HG03571 (cell line): ENCODE results near the gene DENND4B.
"Not testable (repeated sequence)": the region's sequence is repeated elsewhere in the genome, so short reads cannot be mapped to it uniquely, and the experiment has no call there.

Experiments used
- ATAC-seq: cut with Tn5 transposase; IDR thresholded peaks from one replicate; pipeline ENCODE4 v1.9.1; 2021; ENCODE audit not compliant: unreplicated experiment

The DENND4B gene

DNA sequence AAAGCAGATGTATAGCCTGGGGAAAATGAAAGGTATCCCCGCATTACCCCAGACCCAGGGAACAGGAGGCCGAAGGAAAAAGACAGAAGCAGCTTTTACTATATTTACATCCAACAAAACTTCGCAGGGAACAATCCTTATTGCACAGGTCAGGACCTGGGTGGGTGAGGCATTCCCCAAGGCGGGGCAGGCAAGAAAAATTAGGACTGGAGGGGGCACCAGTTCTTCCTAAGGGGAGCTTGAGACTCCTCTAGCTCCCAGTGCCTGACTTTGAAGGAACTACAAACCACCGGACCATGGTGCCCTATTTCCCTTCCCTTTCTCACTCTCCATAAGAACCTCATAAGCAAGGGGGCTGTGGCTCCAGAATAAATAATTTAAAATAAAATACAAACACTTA, 17.1 kb downstream of the DENND4B start:
- no peak for ATAC-seq

DNA sequence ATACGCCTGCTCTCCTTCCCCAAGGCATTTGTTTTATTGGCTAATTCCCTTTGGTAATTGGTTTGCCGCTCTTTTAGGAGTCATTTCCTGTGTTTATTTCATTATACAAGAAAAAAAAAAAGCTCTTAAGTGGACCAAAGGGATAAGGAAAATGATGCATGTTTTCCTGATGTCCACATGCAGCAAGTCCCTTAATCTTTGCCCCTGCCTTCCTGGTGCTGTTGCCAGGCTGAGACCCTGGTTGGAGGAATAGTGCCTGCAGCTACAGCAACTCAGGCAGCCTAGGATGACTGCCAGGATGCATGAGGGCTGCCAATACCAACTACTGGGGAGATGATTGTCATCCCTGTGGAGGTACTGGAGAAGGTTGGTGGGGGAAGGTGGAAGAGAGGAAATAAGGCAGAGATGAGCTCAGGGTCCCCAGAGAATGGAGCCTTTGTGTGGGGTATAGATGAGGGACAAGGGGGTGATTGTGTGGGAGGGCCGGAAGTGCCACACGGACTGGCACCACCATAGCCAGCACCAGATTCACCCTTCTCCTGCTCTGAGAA, 17.7 kb downstream of the DENND4B start:
- ATAC-seq, result no peak

DNA sequence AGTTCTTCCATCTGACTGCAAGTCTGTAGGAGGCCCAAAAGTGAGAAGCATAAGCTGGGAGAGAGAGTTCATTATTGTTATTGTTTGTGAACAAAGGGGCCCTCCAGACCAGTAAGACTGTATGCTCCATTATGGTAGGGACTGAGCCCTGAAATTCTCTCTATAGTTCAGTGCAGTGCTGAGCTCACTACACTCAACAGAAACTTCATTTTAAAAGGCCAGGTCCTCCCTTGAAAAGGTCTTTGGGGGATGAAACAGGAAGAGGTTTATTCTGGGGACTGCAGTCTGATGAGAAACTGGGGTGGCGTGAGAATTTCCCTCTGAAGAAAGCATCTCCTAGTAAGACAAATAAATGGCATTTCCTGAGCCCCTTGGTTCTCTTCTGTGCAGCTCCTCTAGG, 18.3 kb downstream of the DENND4B start:
- no peak for ATAC-seq

DNA sequence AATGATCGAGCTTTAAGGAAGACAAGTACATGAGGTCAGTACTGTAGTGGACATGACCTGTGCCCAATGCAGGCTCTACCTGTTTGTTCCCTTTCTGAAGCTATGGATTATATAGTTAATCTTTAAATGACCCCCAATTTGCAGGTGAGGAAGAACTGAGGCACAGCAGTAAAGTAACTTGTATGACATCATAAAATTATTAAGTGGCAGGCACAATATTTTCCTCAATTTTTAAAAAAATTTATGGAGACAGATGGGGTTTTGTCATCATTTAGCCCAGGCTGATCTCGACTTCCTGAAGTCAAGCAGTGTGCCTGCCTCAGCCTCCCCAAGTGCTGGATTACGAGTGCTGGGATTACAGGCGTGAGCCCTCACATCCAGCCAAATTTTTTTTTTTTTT, 20.1 kb downstream of the DENND4B start:
- ATAC-seq, result no peak

DNA sequence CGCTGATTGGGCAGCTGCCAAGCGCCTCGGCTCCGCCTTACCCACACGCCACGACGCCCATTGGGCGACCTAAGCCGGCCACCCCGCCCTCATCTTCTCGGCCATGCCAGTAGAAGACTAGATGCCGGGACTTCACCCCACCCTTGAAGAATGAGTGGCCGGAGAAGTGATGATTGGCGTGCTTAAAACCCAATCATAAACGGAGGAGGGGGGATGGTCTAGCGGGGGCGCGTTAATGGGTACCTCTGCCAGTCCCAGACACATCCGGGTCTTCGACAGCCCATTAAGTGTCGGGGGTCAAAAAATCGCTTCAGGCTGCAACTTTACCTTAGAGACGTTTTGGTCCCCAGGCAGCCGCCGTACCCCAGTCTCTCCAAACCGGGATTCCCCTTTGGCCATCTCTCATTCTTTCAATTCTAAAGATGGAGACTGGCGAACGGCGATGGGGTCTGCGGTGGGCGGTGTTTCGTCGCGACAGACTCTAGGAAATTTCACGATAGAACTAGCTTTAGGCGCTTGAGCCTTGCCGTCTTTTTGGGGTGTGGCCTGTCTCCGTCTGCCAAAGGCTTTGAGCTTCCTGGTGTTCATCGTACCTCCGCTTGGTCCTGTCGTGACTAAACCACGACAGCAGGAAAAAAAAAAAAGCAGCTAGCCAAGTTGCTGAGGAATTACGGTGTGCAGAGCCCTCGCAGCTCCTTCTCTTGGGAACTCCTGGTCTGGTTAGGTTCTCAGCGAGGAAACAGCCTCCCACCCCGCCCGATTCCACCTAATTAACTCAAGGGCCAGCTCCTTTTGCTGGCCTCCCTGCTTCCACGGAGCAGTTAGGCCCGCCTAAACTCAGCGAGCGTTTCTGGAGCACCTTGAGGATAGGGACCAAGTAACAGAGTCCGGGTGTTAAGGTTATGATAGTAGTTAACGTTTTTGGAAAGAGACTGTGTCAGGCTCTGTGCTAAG, 23.3 kb downstream of the DENND4B start, which contains the start of gene GATAD2B:
TSS of gene GATAD2B (minus strand) at position 1 of the 954 bp plus-strand sequence. CDS start 94,625 bp downstream, outside the sequence.
- ATAC-seq, result peak; percentile 87

DNA sequence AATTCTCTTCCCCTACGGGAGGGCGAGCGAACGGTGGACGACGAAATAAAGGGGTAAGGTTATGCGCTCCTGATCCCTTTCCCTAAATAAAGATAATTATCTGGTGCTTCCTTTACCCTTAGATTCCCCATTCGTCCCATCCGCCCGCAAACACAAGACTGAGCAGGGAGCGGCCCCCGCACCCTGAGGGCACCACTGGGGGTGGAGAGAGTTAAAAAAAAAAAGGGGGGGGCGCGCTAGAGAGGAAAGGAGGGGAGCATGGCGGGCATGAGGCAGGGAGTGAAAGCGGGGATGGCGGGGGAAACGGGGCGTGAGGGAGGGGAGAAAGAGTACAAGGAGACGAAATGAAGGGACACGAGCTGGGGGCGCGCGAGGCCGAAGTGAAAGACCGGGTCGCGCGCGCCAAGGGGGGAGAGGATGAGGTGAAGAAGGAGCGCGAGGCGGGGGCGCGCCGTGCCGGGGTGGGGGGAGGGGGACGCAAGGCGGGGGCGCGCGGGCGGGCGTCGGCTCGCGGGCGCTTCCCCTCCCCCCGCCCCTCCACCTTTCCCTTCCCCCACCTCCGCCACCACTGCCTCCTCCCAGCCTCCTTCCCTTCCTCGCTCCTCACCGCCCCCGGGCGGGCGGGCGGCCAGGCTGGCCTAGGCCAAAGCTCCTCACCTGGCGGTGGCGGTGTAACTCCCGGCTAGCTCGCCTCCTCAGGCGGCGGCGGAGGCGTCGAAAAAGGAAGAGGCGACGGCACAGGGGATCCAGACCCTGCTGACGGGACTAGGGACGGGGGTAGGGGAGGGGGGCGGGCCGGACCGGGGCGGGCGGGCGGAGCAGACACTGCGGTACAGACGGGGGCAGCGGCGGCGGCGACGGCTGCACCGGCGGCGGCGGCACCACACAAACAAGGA, 24.2 kb downstream of the DENND4B start:
- ATAC-seq, result peak; percentile 25

DNA sequence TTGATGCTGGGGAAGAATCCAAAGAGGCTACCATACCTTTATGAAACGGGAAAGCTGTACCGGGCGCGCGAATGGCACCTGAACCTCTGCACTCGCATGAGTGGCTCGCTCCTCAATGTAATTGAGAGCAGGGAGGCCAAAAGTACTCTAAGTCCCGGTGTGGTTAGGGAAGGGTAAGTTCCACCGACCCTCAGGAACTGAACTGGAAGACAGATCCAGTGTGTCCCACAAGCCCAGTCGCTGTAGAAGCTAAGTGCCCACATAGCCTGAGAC, 24.8 kb downstream of the DENND4B start:
- ATAC-seq, result no peak

DNA sequence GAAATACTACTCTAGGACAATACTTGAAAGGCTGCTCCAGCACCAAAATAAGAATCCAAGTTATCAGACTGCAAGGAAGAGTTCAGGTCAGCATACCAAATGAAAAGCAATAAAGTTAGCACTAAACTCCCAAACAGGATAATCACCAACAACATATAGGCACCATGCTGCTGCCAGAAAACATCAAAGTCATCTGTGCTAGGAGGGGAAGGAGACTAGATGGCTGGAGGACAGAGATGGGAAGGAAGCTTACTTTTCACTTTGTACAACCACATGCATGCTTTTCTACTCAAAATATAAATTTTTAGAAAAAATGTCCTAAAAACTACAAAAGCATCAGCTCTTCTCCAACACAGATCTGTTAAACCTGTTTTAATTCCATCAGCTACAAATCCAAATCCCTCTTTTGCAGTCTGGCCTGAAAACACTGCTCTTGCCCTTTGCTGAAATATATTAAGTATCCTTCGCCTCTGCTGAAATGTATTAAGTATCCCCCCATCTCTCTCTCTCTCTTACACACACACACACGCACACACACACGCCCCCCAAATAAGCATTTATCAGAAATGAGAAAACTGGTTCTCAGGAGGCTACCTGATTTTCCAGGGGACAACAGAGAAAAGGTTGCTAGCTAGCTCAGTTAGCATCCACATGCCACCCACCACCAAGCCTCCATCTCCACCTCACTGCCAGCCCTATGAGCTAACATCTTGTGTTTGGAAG, 25.3 kb downstream of the DENND4B start:
- no peak for ATAC-seq

DNA sequence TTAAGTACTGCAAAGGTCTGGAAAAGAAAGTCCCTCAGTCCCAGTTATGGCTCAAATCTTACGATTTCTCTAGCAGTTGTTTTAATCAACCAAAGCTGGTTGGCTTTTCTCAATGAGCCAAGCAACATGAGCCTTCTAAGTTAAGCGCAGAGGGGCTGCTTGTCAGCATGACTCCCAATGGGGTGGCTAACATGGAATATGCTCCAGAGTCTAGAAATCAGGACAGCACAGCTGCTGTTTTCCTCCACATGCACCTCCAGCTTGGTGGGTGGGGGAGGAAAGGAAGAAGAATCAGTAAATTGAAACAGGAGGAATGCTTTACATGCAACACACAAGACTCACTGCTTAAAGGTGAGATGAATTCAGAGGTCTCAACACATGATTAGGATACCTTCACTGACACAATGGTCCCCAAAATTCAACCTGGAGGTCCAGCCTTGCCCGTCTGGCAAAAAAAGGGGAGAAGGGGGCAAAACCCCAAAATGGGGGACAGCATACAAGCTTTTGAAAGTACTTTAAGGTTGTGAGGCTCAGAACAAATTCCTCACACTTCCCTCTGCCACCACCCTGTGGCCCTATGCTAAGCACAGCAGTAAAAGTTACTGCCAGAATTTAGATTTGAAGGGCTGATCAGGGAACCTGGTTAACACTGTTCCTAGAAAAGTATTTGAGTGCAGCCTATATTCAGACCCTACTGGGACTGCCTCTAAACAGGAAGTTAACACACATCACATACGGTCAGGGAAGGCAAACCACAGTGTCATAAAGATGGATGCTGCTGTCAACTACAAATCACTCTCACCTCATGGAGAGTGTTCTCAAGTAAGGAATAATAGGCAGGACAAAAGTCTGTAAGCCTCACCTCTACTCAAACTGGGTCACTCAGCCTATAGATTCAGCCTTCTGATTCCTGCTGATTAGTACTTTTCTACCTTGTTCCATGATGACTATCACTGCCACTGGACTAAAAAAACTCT, 26.4 kb downstream of the DENND4B start:
- no peak for ATAC-seq

DNA sequence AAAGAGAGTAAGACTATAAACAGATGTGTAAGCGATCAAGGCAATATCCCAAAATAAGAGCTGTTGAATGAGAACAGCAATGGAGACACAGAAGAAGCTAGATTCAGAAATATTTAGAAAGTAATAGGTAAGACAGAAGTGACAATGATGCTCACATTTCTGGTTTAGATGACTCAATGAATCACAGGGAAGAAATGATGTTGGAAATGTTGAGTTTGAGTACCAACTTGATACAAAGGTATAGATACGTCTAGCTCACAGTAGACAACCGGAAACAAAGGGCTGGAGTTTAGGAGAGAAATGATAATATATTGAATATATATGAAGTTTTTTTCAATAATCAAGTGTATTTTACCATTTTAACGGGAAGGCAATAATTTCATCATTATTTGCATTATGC, 30.2 kb downstream of the DENND4B start:
- no peak for ATAC-seq

DNA sequence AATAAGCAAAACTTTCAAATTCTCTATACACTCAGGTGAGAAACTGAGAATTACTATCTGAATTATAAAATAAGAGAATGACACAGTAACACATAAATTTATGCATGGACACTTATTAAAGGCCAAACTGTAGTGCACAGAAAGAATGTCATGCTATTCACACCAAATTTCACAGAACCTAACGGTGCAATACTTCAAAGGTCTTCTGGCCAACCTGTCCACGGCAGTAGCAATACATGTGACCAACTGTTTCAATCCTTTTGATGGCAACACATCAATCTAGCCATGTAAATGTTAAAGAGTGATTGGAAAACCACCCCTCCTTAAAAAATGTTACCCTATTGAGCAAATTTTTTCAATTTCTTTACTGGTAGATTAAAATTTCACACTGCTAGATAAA, 34.2 kb downstream of the DENND4B start:
- no peak for ATAC-seq

DNA sequence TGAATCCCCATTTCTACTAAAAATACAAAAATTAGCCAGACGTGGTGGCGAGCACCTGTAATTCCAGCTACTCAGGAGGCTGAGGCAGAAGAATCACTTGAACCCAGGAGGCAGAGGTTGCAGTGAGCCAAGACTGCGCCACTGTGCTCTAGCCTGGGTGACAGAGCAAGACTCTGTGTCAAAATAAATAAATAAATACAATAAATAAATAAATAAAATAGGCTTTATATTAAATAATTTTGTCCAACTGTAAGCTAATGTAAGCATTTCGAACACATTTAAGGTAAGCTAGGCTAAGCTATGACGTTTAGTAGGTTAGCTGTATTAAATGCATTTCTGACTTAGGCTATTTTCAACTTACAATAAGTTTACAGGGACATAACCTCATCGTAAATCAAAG, 36.0 kb downstream of the DENND4B start:
- ATAC-seq, result not testable (repeated sequence)

DNA sequence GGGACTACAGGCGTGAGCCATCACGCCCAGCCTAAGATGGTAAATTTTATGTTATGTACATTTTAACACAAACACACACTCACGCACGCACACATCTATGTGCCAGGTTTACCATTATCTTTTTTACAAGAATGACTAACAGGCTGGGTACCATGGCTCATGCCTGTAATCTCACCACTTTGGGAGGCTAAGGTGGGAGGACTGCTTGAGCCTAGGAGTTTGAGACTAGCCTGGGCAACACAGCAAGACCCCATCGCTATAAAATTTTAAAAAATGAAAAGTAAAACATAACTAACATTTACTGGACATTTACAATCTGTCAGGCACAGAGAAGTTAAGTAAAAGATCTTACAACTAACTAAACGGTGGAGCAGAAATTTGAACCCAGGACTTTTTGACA, 38.4 kb downstream of the DENND4B start:
- ATAC-seq, result no peak

DNA sequence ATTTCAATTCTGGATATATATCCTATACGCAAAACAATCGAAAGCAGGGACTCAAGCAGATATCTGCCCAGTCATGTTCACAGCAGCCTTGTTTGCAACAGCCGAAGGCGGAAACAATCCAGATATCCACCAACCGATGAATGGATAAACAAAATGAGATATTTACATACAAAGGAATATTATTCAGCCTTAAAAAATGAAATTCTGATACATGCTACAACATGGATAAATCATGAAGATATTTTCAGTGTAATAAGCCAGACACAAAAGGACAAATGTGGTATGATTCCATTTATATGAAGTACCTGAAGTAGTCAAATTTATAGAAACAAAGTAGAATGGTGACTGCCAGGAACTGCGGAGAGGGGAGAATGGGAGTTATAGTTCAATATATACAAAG, 39.4 kb downstream of the DENND4B start:
- no peak for ATAC-seq

DNA sequence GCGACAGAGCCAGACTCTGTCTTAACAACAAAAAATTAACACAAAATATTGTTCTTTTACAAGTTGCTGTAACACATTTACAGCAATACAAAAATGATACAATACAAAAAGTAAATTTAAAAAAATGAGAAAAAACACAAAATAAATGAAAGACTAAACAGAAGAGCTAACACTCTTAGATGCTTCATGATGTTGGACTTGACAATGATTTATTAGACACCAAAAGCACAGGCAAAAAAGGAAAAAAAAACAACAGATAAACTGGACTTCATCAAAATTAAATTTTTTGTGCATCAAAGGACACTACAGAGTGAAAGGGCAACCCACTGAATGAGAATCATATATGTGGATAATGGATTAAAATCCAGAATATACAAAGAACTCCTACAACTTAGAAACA, 40.1 kb downstream of the DENND4B start:
- no peak for ATAC-seq

DNA sequence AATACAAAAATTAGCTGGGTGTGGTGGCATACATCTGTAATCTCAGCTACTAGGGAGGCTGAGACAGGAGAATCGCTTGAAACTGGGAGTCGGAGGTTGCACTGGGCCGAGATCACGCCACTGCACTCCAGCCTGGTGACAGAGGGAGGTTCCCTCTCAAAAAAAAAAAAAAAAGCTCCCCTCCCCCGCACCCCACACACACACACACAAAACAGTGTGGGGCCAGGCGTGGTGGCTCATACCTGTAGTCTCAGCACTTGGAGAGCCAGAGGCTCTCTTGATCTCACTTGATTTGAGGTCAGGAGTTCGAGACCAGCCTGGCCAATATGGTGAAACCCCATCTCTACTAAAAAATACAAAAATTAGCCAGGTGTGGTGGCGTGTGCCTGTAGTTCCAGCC, 40.6 kb downstream of the DENND4B start:
- ATAC-seq, result not testable (repeated sequence)

DNA sequence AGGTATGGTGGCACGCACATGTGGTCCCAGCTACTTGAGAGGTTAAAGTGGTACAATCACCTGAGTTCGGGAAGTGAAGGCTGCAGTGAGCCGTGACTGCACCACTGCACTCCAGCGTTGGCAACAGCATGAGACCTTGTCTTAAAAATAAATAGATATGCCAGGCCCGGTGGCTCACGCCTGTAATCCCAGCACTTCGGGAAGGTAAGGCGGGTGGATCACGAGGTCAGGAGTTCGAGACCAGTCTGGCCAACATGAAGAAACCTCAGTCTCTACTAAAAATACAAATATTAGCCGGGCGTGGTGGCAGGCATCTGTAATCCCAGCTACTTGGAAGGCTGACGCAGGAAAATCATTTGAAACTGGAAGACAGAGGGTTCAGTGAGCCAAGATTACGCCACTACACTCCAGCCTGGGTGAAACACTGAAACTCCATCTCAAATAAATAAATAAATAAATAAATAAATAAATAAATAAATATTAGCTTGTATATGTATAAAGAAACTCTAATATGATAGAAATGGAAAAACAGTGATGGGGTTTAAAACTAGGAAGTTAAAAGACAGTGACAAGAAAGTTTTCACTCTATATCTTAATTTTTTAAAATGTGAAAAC, 42.6 kb downstream of the DENND4B start:
- no peak for ATAC-seq

DNA sequence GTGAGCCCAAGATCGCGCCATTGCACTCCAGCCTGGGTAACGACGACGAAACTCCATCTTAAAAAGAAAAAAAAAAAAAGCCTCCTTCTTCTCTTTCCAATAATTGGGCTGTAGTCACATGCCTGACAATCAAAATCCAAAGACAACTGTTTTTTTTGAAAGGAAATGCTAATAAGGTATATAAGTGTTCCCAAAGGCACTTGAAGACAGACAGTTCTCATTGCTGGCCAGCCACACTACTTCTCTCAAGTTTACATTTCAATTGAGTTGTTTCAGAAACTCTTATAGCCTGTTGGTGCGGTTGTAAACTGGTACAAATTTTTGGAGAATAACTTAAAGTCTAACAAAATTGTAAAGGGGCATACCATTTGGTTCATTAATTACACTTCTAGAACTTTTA, 47.0 kb downstream of the DENND4B start:
- ATAC-seq, result no peak

DNA sequence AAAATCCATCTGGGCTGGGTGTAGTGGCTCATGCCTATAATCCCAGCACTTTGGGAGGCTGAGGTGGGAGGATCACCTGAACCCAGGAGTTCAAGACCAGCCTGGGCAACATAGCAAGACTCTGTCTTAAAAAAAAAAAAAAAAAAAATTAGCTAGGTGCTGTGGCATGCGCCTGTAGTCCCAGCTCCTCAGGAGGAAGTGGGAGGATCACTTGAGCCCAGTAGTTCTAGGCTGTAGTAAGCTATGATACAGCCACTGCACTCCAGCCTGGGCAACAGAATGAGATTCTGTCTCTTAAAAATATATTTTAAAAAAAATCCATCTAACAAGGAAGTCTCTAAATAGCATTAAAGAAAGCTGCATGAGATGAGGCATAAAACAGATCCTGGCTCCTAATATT, 50.7 kb downstream of the DENND4B start:
- not testable (repeated sequence) for ATAC-seq
